LNCAP (cell line): ENCODE measurements around the gene ALDH16A1.

Source experiments
- TF ChIP-seq, protein P1 (sequence below): fragments of 450-650 bp; IDR thresholded peaks from 2 replicates; pipeline ENCODE4 v1.5.1; 2017; ENCODE audit warnings: mild to moderate bottlenecking

The ALDH16A1 gene

DNA sequence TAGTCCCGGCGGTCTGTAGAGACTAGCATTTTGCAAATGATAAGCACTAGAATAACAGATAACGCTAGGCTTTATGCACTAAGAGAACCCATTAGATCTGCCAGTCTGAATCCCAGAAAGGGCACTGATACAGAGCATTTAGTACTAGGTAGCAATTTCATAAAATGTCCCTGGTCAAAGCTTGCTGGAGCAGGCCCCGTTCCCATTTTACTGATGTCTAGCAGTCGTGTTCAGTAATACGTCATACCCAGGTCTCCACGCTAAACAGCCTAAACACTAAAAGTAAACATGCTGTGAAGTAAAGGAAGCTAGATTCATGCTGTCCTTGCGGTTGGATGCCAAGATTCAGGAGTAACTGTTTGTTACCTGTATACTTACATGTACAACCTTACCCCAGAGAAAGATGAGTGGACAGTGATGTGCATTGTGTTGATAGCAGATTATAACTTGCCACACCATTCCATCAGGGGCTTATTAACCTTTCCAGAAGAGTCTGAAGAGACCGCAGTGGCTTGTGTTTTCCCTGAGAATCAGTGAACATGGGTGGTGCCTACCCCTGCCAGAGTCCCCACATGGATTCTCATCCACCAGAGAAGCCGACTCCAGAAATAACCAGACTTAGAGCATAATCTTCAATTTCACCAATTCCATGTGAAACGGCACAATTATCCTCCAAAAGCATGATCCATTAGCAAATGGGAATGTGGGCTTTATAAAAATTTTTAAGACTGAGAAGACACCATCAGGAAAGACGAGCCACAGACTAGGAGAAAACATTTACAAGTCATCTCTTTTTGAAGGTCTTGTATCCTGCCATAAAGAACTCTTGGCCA is 39.8 kb downstream of the ALDH16A1 start:
- TF ChIP-seq, protein P1, sequence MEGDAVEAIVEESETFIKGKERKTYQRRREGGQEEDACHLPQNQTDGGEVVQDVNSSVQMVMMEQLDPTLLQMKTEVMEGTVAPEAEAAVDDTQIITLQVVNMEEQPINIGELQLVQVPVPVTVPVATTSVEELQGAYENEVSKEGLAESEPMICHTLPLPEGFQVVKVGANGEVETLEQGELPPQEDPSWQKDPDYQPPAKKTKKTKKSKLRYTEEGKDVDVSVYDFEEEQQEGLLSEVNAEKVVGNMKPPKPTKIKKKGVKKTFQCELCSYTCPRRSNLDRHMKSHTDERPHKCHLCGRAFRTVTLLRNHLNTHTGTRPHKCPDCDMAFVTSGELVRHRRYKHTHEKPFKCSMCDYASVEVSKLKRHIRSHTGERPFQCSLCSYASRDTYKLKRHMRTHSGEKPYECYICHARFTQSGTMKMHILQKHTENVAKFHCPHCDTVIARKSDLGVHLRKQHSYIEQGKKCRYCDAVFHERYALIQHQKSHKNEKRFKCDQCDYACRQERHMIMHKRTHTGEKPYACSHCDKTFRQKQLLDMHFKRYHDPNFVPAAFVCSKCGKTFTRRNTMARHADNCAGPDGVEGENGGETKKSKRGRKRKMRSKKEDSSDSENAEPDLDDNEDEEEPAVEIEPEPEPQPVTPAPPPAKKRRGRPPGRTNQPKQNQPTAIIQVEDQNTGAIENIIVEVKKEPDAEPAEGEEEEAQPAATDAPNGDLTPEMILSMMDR: no peak

DNA sequence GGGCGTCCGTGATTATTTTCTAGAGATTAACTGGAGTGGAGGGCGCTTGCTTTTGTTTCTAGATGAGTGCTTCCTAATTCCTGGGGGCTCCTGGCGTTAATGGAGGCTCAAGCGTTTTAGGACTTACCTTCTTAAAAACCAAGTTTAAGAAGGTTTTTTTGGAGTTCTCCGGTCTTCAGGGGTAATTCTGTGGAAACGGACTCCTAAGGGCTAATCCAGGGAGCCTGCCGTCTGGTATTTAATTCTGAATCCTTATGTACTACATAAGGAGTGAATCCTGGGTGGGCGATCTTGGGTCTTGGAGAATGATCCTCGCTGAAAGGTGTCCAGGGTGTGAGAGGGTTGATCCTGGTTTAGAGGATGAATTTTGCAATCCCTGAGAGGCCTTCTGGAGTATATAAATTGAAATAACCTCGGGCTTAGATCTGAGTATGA is 43.6 kb downstream of the ALDH16A1 start:
- TF ChIP-seq, protein P1: no peak

DNA sequence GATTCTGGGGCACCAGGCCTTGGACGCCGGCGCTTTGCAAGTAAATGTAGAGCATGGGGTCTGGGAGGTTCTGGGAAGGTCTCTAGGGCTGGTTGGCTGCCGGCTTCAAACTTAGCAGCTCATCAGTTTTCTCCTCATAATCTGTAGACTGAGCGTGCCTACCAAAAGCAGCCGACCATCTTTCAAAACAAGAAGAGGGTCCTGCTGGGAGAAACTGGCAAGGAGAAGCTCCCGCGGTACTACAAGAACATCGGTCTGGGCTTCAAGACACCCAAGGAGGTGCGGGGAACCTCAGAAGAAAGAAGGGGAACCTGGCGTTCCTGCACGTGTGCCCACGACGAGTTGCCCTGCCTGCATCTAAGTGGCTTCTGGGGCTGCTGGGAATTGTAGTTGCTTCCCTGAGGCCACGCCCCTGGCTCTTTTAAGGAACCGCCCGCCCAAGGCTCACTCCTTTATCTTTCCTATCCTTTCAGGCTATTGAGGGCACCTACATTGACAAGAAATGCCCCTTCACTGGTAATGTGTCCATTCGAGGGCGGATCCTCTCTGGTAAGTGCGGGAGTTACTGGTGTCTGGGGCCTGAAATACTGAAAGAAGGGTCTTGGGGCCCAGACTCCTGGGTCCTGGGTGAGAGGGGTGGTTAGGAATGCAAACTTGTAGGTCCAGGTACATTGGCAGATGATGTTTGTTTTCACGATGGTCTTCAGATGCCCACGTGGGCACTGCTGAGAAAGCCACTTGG is 44.2 kb downstream of the ALDH16A1 start:
- TF ChIP-seq, protein P1: no peak

GRCh38 chr19:49497789-49498103 is 44.7 kb downstream of the ALDH16A1 start:
- TF ChIP-seq, protein P1: no peak

- TF ChIP-seq, protein P1: no peak
These were observed 45.5 kb downstream of the ALDH16A1 start for GRCh38 chr19:49498475-49498874.

DNA sequence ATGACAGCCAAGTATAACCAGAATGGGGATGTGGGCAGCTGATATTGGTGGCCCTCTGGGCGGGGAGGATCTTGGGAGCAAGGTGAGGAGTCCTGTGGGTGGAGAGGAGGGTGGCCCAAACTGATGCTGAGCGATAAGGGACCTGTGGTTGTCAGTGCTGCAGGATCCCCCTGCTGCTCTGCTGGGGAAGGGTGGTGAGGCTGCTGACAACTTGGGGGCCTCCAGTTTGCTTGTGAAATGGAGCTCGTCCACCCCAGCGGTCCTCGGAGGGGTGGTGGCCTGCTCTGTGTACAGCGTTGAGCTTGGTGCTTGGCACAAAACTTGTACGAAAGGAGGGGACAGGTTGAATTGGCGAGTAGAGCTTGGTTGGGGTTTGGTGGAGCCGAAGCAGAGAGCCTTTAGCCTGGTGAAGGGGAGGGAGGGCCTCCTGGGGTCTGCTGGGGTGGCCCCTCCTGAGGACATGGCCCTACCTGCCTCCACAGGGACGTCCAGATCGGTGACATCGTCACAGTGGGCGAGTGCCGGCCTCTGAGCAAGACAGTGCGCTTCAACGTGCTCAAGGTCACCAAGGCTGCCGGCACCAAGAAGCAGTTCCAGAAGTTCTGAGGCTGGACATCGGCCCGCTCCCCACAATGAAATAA is 46.1 kb downstream of the ALDH16A1 start:
- TF ChIP-seq, protein P1: no peak

GRCh38 chr19:49502866-49503581 is 50.0 kb downstream of the ALDH16A1 start:
- TF ChIP-seq, protein P1: peak; percentile 77
